Trophoblast cell (in vitro differentiated cells and primary cell): ENCODE data around the gene LAMA2.
"Not testable (repeated sequence)": the region's sequence is repeated elsewhere in the genome, so short reads cannot be mapped to it uniquely, and the experiment has no call there.

Source experiments
- DNase-seq, 2 donors: peaks; one replicate each; pipeline ENCODE4 v3.0.0-alpha.2; 2016
- H2AFZ ChIP-seq: 2 replicates; pipeline ENCODE4 v1.6.1; 2013; ENCODE audit warnings: low read length, moderate library complexity, mild to moderate bottlenecking; ENCODE audit not compliant: insufficient read depth, poor library complexity
- H2AK5ac ChIP-seq: 2 replicates; pipeline ENCODE4 v1.6.1; 2013; ENCODE audit warnings: mild to moderate bottlenecking, low read length
- H2BK120ac ChIP-seq: 2 replicates; pipeline ENCODE4 v1.6.1; 2013; ENCODE audit warnings: low read length, mild to moderate bottlenecking, moderate library complexity; ENCODE audit not compliant: insufficient read depth, poor library complexity
- H2BK12ac ChIP-seq: 2 replicates; pipeline ENCODE4 v1.6.1; 2013; ENCODE audit warnings: mild to moderate bottlenecking, low read length, moderate library complexity
- H2BK5ac ChIP-seq: 2 replicates; pipeline ENCODE4 v1.6.1; 2013; ENCODE audit warnings: low read length, low read depth, moderate library complexity, mild to moderate bottlenecking; ENCODE audit not compliant: poor library complexity
- H3K14ac ChIP-seq: 2 replicates; pipeline ENCODE4 v1.6.1; 2013; ENCODE audit warnings: mild to moderate bottlenecking, low read length
- H3K18ac ChIP-seq: 2 replicates; pipeline ENCODE4 v1.6.1; 2013; ENCODE audit warnings: mild to moderate bottlenecking, low read length
- H3K23ac ChIP-seq: 2 replicates; pipeline ENCODE4 v1.6.1; 2013; ENCODE audit warnings: low read length
- H3K27ac ChIP-seq: 2 replicates; pipeline ENCODE4 v1.5.1; 2013; ENCODE audit warnings: low read depth, mild to moderate bottlenecking, inconsistent platforms, low read length, moderate library complexity
- H3K27me3 ChIP-seq: 2 replicates; pipeline ENCODE4 v1.6.1; 2013; ENCODE audit warnings: inconsistent platforms, mild to moderate bottlenecking, low read length, moderate library complexity; ENCODE audit not compliant: insufficient read depth
- H3K36me3 ChIP-seq, 2 experiments: 1 replicate in 1 of 2; 2 replicates in 1 of 2; pipeline ENCODE4 v1.6.1; 2013; ENCODE audit warnings: low read length in 2 of 2, mild to moderate bottlenecking in 2 of 2, moderate library complexity in 1 of 2; ENCODE audit not compliant: insufficient read depth in 2 of 2, control insufficient read depth in 1 of 2
- H3K4ac ChIP-seq: 2 replicates; pipeline ENCODE4 v1.6.1; 2013; ENCODE audit warnings: low read depth, mild to moderate bottlenecking, low read length, moderate library complexity
- H3K4me1 ChIP-seq, 2 experiments: 1 replicate in 1 of 2; 2 replicates in 1 of 2; pipeline ENCODE4 v1.6.1; 2013; ENCODE audit warnings: low read length in 2 of 2, mild to moderate bottlenecking in 2 of 2, moderate library complexity in 1 of 2; ENCODE audit not compliant: insufficient read depth in 2 of 2, control insufficient read depth in 1 of 2
- H3K4me2 ChIP-seq: 2 replicates; pipeline ENCODE4 v1.6.1; 2013; ENCODE audit warnings: inconsistent platforms, mild to moderate bottlenecking, low read length, moderate library complexity
- H3K4me3 ChIP-seq: 2 replicates; pipeline ENCODE4 v1.5.1; 2013; ENCODE audit warnings: mild to moderate bottlenecking, low read depth, low read length, inconsistent platforms
- H3K79me1 ChIP-seq: one replicate; pipeline ENCODE4 v1.6.1; 2013; ENCODE audit warnings: low read length
- H3K79me2 ChIP-seq: 2 replicates; pipeline ENCODE4 v1.6.1; 2013; ENCODE audit warnings: low read length, mild to moderate bottlenecking; ENCODE audit not compliant: control insufficient read depth, insufficient read depth, poor library complexity
- H3K9ac ChIP-seq: 2 replicates; pipeline ENCODE4 v1.6.1; 2013; ENCODE audit warnings: mild to moderate bottlenecking, low read length
- H3K9me3 ChIP-seq: 2 replicates; pipeline ENCODE4 v1.6.1; 2013; ENCODE audit warnings: low read depth, mild to moderate bottlenecking, control low read depth, inconsistent platforms, low read length; ENCODE audit not compliant: insufficient read depth
- H4K12ac ChIP-seq: 2 replicates; pipeline ENCODE4 v1.6.1; 2013; ENCODE audit warnings: low read depth, mild to moderate bottlenecking, low read length, moderate library complexity
- H4K8ac ChIP-seq: 2 replicates; pipeline ENCODE4 v1.6.1; 2013; ENCODE audit warnings: low read depth, mild to moderate bottlenecking, low read length, moderate library complexity
- H4K91ac ChIP-seq: one replicate; pipeline ENCODE4 v1.6.1; 2013; ENCODE audit warnings: low read depth, mild to moderate bottlenecking, low read length, moderate library complexity
- WGBS: extraction: QIAGEN DNeasy Blood & Tissue Kit; methylation state at CpG from one replicate; pipeline ENCODE4 v1.1.7; 2013; ENCODE audit warnings: missing lambda C conversion rate; ENCODE audit not compliant: insufficient read length, insufficient coverage; ENCODE audit errors: extremely low coverage; 5-methylcytosine and 5-hydroxymethylcytosine counted together

The LAMA2 gene

GRCh38 chr6:129172279-129172995, 289.5 kb downstream of the LAMA2 start:
- H3K27ac ChIP-seq, H3K27me3 ChIP-seq, H2BK12ac ChIP-seq, H3K4me1 ChIP-seq, H2AFZ ChIP-seq, H3K9me3 ChIP-seq, H2BK120ac ChIP-seq, H2AK5ac ChIP-seq, H3K23ac ChIP-seq, H3K9ac ChIP-seq, H3K18ac ChIP-seq, H2BK5ac ChIP-seq, H3K79me1 ChIP-seq, H3K79me2 ChIP-seq, H3K4ac ChIP-seq, H3K36me3 ChIP-seq: not testable (repeated sequence)
- DNase-seq, result peak in 1 of 2 donors; percentile 23
- Histone ChIP-seq H3K4me2 (peak overlapping the region; percentile 29), H3K4me3 (peak overlapping the region; percentile 60), H4K8ac (peak overlapping the region; percentile 65), H4K91ac (peak overlapping the region; percentile 47), H3K14ac (peak overlapping the region; percentile 51), H4K12ac (peak overlapping the region; percentile 62)
- WGBS, result no CpG with 5 or more reads among the region's 20 CpGs

- Histone ChIP-seq H3K18ac (no peak overlapping the region), H3K9me3 (no peaks in the 10 kb centered on the region), H3K4ac (no peak overlapping the region), H3K23ac (no peak overlapping the region), H3K79me2 (no peaks in the 10 kb centered on the region), H2BK5ac (no peak overlapping the region), H3K4me1 (no peaks in the 10 kb centered on the region), H3K27me3 (no peaks in the 10 kb centered on the region), H3K9ac (no peak overlapping the region), H2AK5ac (no peak overlapping the region), H4K91ac (no peak overlapping the region), H3K14ac (no peak overlapping the region), H3K4me3 (no peak overlapping the region), H2BK12ac (no peak overlapping the region), H3K36me3 (no peaks in the 10 kb centered on the region), H4K12ac (no peak overlapping the region), H2AFZ (no peak overlapping the region), H4K8ac (no peak overlapping the region), H3K27ac (no peak overlapping the region), H3K4me2 (no peak overlapping the region), H3K79me1 (no peaks in the 10 kb centered on the region), H2BK120ac (no peak overlapping the region)
- no peak for DNase-seq
- no CpG with 5 or more reads among the region's 1 CpG for WGBS
These were observed 292.1 kb downstream of the LAMA2 start for GRCh38 chr6:129175066-129175465.

- Histone ChIP-seq H3K9me3 (no peaks in the 10 kb centered on the region), H3K27me3 (no peaks in the 10 kb centered on the region), H3K14ac (no peak overlapping the region), H3K4me2 (no peak overlapping the region), H2BK12ac (no peak overlapping the region), H3K4me1 (no peaks in the 10 kb centered on the region), H4K91ac (no peak overlapping the region), H2BK5ac (no peak overlapping the region), H3K9ac (peak overlapping the region; percentile 74), H3K36me3 (no peaks in the 10 kb centered on the region), H2AK5ac (no peak overlapping the region), H3K27ac (no peak overlapping the region), H4K8ac (no peak overlapping the region), H2AFZ (no peak overlapping the region), H2BK120ac (no peak overlapping the region), H4K12ac (no peak overlapping the region), H3K4me3 (no peak overlapping the region), H3K79me1 (no peaks in the 10 kb centered on the region), H3K4ac (no peak overlapping the region), H3K23ac (no peak overlapping the region), H3K18ac (no peak overlapping the region), H3K79me2 (no peaks in the 10 kb centered on the region)
- WGBS, result no CpG with 5 or more reads among the region's 4 CpGs
- DNase-seq, result no peak
These were observed 294.9 kb downstream of the LAMA2 start for GRCh38 chr6:129177801-129178200.

GRCh38 chr6:129179283-129179682, 296.3 kb downstream of the LAMA2 start:
- no peak overlapping the region for H2AFZ ChIP-seq
- WGBS, result no CpG with 5 or more reads among the region's 3 CpGs
- DNase-seq, result no peak

More at GRCh38 chr6:129179283-129179682, 296.3 kb downstream of the LAMA2 start:
- Histone ChIP-seq H3K4me1 (no peaks in the 10 kb centered on the region), H3K4ac (no peak overlapping the region), H3K79me1 (no peaks in the 10 kb centered on the region), H4K91ac (no peak overlapping the region), H3K23ac (no peak overlapping the region), H3K18ac (no peak overlapping the region), H3K14ac (no peak overlapping the region), H3K27me3 (no peaks in the 10 kb centered on the region), H2BK120ac (no peak overlapping the region), H2AK5ac (no peak overlapping the region), H4K8ac (no peak overlapping the region), H3K36me3 (no peaks in the 10 kb centered on the region), H3K27ac (no peak overlapping the region), H3K9ac (no peak overlapping the region), H2BK12ac (no peak overlapping the region), H2BK5ac (no peak overlapping the region), H3K4me2 (no peak overlapping the region), H3K79me2 (no peaks in the 10 kb centered on the region), H4K12ac (no peak overlapping the region), H3K4me3 (no peak overlapping the region), H3K9me3 (no peaks in the 10 kb centered on the region)
